Cerebellar nuclear complex (tissue), 1 donor: ENCODE measurements around the gene TAF5L.
A peak's percentile ranks its signal among the peaks of the same experiment; 100 is the strongest.

Experiments used
- DNase-seq, 2 experiments: peaks; one replicate each; lab custom pipeline; 2025; lab: John Stamatoyannopoulos, UW

Gene TAF5L

DNA sequence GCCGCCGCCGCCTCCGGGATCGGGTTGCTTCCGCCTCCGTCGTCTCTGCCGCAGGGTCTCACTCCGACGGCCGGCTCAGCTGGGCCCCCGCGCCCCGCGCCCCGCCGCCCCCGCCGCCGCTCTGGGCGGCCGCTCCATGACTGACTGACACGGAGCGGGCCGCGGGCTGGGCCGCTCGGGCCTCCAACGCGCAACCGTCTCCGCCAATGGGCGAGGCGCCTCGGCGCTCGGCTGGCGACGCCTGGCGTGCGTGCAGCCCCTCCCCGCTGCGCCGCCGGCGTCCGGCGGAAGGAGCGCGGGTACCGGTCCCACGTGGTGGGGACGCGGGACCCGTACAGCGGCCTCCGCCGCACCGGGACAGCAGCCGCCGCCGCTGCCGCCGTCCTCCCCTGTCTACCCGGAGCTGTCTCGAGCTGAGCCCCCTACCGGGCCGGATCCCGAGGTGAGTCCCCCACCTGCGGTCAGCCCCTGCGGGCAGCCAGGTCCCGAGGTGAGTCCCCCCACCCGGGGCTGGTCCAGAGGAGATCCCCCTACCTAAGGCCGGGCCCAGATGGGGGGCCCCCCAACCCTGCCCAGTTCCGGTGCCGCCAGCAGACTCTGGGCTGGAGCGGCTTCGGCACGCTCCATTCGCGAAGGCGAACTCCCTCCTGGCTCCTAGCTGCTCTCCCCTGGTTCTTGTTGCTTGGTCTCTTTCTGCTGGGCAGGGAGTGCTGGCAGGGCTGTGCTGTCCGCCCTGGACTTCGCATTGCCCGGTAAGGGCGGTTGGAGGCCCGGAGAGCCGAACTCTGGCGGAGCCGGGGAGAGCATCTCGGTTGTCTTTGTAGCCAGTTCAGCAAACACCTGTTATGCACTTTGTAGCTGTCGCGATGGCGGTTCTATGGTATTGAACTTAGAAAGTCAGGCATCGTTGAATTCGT is at the start of gene TAF5L, which contains the start of gene URB2:
TSS of gene TAF5L (minus strand) at position 208 of the 917 bp plus-strand sequence. CDS start 11,640 bp downstream, outside the sequence.
TSS of gene URB2 (plus strand) at position 333 of the 917 bp plus-strand sequence. CDS start 1,387 bp downstream, outside the sequence.
- peak in 1 of 2 experiments; percentile 39 for DNase-seq

DNA sequence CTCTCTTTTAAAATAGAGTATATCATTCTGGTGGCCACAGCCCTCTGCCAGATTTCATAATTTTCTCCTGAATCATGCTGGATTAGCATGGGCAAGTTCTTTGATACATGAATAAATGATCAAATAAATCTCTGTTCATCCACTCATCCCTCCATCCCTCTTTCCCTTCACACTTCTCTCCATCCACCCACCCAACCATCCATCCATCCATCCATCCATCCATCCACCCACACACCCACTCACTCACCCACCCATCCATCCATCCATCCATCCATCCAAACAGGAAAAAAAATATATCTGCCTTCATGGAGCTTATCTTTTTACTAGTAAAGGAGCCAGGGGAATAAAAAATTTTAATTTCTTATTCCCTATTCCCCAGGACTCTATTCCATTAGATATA is 49.5 kb upstream of the TAF5L start:
- no peak for DNase-seq

DNA sequence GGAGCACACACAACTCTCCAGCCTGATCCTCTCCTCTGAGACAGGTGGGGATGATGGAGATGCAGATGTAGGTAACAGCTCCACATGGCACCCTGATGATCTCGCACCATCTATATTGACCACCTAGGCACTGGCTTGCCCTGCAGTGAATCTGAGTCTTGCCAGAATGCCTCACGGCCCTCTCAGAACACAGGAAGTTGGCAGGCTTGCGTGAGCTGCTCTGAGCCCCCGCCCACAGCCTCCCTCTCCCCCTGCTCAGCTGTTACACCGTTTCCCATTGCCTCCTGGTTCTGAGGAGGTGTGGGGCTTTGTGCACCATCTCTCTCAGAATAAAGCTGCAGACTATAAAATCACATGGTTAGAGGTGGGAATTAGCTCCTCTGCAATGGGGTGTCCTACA is 48.1 kb upstream of the TAF5L start:
- no peak for DNase-seq

DNA sequence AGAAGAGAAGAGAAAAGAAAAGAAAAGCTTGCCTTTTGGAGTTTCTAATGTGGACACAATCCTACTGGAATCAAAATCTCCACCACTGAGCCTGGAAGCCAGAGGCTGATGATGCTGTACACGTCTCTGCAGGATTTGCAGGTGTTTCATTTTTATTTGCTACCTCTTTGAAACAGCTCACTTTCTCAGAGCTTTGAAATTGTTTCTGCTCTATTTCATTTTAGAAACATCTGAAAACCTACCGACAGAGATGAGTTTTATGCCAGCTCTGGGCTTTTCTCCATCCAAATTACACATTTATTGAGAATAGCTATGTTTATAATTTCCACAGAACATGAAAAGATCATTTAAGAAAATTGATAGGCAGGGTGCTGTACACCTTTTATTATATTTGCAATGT is 46.3 kb upstream of the TAF5L start:
- DNase-seq: no peak

DNA sequence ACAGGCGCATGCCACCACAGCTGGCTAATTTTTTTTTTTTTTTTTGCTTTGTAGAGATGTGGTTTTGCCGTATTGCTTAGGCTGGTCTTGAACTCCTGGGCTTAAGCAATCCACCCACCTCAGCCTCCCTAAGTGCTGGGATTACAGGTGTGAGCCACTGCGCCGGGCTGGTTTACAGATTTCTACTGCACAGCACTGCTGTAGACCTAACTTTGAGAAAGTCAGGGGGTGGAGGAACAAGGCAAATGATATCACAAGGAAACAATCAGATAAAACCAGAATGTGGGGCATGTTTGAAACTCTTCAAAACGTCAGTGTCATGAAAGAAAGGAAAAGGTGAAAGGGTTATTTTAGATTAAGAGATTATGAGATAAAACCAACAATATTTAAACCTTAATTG is 45.4 kb upstream of the TAF5L start:
- no peak for DNase-seq

DNA sequence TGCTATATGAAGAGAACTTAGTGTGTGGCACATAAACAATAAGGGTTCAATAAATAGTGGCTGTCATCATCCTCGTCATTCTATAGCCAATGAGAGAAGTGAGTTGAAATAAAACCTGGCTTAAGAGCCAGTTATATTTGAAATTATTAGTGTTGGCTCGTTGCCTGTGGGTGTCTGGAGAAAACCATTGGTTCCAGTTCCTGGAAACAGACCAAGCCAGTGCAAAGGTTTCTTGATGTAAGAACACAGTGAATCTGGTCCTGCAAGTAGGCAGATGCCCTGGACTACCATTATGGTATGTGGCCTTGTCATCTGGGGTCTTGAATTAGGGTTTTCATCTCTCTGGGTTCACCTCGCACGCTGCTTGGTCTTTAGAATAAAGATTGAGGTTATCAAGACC is 43.4 kb upstream of the TAF5L start:
- DNase-seq: no peak

DNA sequence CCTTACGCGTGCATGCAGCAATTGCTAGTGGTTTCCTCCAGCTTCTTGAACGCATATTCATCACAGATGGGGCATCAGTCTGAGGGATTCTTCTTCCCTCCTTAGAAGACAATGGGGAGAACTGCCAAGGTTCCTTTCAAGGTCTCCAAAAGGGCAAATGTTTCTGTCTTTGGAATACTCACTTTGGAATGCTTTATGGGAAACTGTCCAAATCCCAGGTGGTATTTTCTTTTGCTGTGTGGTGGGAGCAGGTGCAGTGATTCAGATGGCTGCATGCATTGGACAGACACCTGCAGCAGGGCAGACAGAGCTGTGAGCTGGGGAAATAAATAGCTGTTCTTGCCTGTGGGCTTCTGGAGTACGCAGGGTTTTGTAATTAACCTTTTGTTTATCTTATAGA is 40.7 kb upstream of the TAF5L start:
- no peak for DNase-seq

DNA sequence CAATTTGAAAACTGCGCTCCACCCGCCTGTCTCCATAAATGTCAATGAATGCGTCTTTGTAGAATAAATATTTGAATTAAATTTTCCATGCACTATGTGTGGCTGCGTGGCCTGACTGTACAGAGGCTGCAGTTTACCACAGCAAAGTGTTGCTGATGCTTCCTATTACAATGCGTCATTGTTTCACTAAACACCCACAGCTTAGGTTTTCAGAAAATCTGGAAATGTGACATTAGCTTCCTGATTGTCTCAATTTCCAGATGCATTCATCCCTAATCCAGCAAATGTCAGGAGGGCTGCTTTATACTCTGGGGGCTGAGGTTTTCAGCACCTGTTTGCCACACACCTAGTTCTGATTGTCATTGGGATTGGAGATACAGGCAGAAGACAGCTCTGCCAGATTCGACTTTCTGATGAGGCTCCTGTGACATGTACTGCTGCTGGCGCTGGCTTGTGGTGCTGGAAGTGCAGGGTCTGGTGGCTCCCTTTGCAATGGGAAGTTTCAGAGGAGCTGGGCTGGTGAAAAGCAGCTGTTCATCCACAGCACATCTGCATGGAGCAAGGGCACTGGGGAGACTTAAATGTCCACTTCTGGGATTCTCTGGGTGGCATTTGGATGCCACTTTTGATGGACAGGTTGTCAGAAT is 40.1 kb upstream of the TAF5L start:
- no peak for DNase-seq

DNA sequence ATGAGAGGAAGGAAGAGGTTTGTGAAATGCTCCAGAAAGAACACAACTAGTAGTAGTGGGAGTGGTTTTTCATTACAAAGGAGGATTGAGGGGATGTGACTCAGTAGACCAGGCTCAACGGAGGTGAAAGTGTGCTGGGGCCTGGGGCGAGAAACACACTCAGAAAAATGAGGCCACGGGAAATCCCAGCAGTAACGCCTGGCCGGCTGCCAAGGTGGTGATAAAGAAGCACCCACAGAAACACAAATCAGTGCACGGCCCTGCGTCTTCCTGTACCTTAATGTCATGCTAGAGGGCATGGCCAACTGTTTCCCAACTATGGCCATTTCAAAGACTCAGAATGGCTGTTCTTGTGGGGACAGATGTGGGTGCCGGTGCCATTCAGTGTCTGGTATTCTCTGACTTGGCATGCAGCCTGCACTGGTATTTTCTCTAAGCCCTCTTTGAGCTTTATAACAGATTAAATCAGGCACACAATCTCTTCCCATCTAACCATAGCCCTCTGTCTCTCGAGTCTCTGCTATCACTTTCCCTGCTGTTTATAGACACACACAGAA is 38.3 kb upstream of the TAF5L start:
- no peak for DNase-seq

DNA sequence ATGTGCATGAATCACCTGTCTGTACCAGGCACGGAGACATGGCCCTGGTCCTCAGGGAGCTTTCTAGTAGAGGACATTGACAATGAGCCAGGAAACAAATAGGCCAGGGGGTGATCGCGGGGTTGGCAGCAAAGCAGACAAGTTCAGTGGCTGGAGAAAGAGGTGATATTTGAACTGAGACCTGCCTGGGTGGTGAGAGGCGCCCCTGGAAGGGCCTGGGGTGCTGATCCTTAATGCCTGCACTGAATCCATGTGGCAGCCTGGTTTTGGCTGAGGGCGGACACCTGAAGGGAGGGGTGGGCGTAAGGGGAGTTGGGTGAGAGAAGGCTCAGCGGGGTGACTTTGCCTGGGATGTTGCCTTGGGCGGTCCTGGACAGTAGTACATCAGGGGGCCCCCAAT is 36.0 kb upstream of the TAF5L start:
- DNase-seq: no peak

DNA sequence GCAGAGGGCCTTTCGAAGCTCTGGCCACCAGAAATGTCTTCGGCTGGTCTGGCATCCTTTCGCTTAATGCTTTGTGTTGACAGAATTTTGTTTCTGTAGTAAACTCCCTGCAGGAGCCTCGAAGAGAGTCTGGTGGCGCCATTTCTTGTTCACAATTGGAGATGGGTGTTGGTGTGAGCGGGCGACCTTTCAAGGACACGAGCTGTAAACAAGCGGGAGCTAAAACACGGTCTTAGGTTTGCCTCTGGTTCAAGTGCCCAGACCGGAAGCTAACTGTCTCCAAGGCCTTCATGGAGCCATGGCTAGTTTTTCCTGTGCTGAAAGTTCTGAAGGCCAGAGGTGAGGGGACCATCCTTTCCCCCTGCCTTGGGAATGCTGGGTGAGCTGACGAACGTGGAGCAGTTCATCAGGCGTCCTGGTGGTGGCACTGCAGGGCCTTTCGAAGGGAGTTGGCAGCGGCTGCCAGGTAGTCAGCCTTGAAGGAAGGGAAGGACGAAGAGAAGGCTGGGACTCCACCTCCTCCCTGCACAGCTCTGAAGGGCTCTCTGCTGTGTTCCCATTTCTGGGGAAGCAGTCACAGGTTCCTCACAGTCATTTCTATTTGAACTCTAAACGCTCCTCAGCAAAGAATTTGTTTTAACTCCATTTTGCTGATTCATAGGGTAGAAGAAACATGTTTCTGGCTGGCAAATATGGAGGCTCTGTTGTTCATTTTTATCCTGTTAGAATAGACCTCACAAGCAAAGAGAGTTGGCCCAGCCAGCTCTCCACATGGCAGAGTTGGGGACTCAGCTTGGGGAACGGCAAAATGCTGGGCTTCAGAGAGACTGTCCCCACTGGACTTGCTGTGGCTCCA is 35.3 kb upstream of the TAF5L start:
- peak in 1 of 2 experiments; percentile 19 for DNase-seq

DNA sequence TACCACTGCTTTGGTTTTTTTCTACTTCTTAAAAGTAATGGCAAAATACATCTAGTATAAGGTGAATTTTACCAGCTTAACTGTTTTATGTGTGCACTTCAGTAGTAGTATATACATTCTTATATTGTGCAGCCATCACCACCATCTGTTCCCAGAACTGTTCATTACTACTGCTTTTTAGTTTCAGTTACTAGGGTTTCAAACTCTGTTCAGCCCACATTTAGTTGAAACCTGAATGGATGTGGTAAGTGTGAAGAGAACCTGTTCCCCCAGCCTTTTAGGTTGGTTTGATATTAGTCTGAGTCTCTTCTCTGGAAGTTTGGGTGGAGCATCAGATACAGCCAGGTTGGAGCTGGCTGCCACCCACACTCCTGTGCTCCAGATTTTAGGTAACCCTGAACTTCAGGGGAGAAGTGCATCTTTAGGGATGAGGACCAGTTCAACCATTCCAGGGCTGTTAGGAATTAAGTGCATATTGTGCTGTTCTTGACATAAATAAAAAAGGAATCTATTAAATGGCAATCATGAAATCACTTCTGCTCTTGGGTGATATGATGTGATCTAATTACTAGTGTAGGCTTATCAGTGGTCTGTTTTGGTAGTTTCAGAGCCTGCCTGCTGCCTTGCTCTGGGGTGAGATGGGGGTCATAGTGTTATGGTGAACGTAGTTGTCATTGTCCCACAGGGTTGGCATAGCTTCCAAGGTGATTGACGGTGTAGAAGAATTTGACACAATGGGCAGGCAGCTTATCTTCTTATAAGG is 32.3 kb upstream of the TAF5L start:
- DNase-seq: no peak

DNA sequence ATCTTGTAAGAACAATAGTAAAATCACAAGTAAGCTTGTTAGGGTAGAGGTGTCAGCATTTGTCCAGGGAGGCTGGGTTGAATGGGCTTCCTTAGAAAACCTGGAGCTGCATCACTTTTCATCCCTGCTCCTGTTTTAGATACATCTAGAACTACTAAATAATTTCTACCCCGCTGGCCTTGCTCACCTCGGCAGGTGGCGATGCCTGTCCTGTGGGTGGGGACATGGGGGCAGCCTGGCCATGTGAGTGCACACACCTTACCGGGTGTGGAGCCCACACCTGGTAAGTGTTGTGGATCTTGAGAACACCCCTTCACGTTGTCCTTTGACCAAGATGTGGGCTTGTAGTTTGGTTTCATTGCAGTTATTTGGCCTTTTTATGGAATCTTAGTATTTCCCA is 29.9 kb upstream of the TAF5L start:
- DNase-seq: no peak

DNA sequence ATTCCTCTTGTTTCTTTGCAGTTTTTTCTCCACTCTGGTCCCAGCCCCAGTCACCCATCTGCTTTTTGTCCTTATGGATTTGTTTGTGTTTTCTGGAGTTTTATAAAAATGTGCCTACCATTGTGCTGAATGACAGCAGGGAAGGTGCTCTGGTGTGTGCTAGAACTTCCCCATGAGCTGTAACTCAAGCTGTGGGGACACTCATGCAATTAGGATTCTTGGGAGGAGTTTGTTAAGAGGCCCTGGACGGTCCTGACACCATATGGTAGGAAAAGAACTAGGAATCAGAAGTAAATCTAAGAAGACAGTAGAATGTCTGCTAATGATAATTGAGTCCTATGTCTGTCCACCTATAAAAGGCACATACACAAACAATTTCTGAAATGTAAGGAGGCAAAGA is 27.5 kb upstream of the TAF5L start:
- no peak for DNase-seq

DNA sequence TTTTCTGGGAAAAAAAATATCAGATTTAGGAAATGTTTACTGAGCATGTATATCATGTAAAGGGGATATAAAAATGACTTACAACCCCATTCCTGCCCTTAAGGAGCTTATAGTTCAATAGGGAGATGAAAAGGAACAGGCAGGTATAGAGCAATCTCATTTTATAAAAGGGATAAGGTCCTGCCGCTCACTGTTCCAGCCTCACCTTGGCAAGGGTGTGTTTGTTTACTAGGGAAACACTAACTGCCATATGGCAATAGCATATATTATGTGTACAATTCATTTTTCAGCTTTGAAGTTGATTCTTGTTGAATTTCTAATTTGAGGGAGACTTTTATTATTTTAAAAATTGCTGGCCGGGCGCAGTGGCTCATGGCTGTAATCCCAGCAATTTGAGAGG is 25.6 kb upstream of the TAF5L start:
- no peak for DNase-seq

DNA sequence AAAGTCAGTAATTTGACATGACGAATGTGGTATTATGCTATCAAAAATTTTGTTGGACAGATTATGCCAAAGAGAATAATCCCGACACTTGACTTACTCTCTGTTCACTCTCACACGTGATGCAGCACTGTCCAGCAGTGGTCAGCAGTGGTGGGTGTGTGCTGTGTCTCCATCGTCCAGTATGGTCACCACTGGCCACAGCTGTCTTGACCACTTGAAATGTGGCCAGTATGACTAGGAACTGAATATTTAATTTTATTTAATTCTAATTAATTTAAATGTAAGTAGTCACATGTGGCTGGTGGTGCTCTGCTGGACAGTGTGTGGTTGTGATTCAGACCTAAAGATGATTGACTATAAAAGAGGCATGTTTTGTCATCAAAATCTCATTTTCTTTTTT is 24.1 kb upstream of the TAF5L start:
- no peak for DNase-seq

DNA sequence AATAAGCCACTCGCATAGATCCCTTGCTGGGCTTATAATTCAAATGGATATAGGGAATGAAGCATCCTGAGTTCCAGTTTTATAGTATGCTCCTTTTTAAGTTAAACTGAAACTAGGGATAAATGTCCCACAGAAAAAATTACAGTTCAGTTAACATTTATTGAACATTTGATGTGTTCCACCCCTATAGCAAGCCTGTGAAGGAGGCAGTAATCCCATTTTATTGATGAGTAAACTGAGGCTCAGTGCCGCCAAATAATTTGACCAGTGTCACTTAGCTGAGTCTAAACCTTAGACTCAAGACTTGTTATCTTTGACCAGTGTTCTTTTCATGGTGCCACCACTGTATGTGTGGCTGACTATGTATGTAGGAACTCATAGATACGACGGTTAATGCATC is 22.5 kb upstream of the TAF5L start:
- DNase-seq: no peak

DNA sequence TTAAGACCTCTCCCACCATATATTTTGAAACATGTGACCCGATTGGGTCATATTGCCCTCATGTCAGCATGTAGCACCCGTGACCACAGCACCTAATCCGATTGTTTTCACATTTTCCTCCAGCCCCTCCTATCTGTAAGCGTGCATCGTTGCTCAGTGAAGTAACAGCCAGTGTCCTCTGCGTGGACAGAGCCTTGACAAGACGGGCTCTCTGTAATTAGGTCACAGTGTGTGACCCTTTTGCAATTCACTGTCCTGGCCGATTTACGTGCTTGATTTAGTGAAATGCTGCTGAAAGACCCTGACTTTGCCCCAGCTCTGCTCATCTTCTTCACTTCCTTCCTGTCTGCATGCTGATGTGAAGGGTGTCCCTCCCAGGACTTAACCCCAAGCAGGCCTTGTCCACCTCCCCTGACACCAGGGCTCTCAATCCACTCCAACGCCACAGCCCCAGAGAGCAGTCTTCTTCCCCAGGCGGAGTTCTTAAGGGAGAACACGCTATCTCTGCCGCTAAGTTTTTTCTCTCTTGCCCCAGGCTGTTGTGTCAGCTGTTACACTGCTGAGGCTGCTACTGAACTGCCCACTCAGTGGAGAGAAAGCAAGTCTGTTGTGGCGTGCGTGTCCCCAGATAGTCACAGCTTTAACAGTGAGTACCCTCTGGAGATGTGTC is 19.5 kb upstream of the TAF5L start:
- no peak for DNase-seq

DNA sequence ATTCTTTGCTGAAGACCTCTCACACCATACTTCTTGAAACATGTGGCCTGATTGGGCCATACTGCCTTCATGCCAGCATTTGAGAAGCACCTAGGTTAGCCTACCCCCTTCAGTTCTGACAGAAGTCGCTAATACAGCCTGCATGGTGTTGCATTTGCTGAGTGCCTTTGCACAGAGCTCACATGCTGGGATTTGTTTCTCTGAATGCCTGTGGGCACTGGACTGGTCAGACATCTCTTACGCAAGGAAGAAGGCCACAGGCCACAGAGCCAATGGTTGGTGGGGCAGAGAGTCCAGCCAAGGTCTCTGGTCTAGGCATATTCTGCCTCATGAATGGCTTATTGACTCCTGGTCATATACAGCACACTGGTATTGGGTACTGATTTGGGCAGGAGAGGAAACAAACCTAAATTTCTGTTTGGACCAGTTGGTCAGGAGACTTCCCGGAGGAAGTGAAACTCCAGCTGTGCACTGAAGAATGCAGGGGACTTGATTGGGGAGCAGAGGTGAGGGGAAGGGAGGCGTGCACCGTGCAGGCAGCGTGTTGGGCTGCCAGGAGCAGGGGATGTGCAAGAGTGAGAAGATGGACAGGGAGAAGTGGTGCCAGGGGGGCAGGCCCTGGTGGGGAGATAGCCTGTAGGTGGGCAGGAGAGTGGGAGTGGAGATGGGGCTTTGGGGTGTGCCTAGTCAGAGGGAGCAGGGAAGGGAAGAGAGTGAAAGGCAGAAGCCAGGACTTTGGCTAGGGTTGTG is 18.2 kb upstream of the TAF5L start:
- DNase-seq: no peak

DNA sequence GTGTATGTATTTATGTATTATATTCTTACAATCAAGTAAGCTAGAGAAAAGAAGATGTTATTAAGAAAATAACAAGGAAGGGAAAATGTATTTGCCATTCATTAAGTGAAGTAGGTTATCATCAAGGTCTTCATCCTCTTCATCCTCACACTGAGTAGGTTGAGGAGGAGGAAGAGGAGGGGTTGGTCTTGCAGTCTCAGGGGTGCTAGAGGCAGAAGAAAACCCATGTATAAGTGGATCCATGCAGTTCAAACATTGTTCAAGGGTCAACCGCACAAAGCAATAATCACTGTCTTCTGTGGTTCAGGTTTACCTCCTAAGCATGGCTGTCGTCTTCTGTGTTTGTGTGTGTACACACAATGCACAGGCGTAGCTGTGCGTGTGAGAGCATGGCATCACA is 17.0 kb upstream of the TAF5L start:
- no peak for DNase-seq
